Activated CD4-positive, alpha-beta T cell treated with anti-CD3 and anti-CD28 coated beads, Interleukin-2, amount 50 U/mL, for 16 hours (primary cell): ENCODE data around the gene VIPR2.
"Not testable (repeated sequence)": the region's sequence is repeated elsewhere in the genome, so short reads cannot be mapped to it uniquely, and the experiment has no call there.

Source experiments
- DNase-seq: peaks from one replicate; pipeline ENCODE4 v3.0.0-alpha.2; 2020

VIPR2 gene

GRCh38 chr7:159004411-159004810 lies 140.3 kb downstream of the VIPR2 start:
- peak; percentile 69 for DNase-seq

- no peak for DNase-seq
These were observed 142.9 kb downstream of the VIPR2 start for GRCh38 chr7:159001811-159002210.

- DNase-seq: no peak
These were observed 143.7 kb downstream of the VIPR2 start for GRCh38 chr7:159000859-159001435.

- no peak for DNase-seq
These were observed 144.6 kb downstream of the VIPR2 start for GRCh38 chr7:159000070-159000469.

- DNase-seq: no peak
These were observed 145.2 kb downstream of the VIPR2 start for GRCh38 chr7:158999496-158999895.

GRCh38 chr7:158998261-158998660 lies 146.4 kb downstream of the VIPR2 start:
- DNase-seq: not testable (repeated sequence)

- DNase-seq: no peak
These were observed 147.2 kb downstream of the VIPR2 start for GRCh38 chr7:158997471-158997870.

GRCh38 chr7:158997110-158997453 lies 147.6 kb downstream of the VIPR2 start:
- DNase-seq: no peak

- DNase-seq: no peak
These were observed 148.2 kb downstream of the VIPR2 start for GRCh38 chr7:158996214-158997109.

- DNase-seq: no peak
These were observed 149.2 kb downstream of the VIPR2 start for GRCh38 chr7:158995514-158995913.

GRCh38 chr7:158994687-158995086 lies 150.0 kb downstream of the VIPR2 start:
- DNase-seq: no peak

GRCh38 chr7:158993591-158993990 lies 151.1 kb downstream of the VIPR2 start:
- no peak for DNase-seq

GRCh38 chr7:158992759-158993158 lies 151.9 kb downstream of the VIPR2 start:
- no peak for DNase-seq

GRCh38 chr7:158991824-158992621 lies 152.6 kb downstream of the VIPR2 start:
- no peak for DNase-seq

- DNase-seq: no peak
These were observed 155.7 kb downstream of the VIPR2 start for GRCh38 chr7:158988996-158989395.

- no peak for DNase-seq
These were observed 156.3 kb downstream of the VIPR2 start for GRCh38 chr7:158988302-158988862.

- no peak for DNase-seq
These were observed 157.0 kb downstream of the VIPR2 start for GRCh38 chr7:158987691-158988090.

GRCh38 chr7:158985583-158985982 lies 159.1 kb downstream of the VIPR2 start:
- DNase-seq: no peak

- DNase-seq: not testable (repeated sequence)
These were observed 160.7 kb downstream of the VIPR2 start for GRCh38 chr7:158984007-158984406.

GRCh38 chr7:158982080-158982479 lies 162.6 kb downstream of the VIPR2 start:
- not testable (repeated sequence) for DNase-seq

- DNase-seq: no peak
These were observed 164.9 kb downstream of the VIPR2 start for GRCh38 chr7:158979635-158980351.

GRCh38 chr7:158979023-158979529 lies 165.6 kb downstream of the VIPR2 start:
- DNase-seq: no peak
